GM21423 (cell line): ENCODE measurements around the gene PPP1R15B.

Experiments
- ATAC-seq: cut with Tn5 transposase; IDR thresholded peaks from one replicate; pipeline ENCODE4 v1.9.1; 2021; ENCODE audit warnings: mild to moderate bottlenecking, moderate library complexity; ENCODE audit not compliant: unreplicated experiment

The PPP1R15B gene

DNA sequence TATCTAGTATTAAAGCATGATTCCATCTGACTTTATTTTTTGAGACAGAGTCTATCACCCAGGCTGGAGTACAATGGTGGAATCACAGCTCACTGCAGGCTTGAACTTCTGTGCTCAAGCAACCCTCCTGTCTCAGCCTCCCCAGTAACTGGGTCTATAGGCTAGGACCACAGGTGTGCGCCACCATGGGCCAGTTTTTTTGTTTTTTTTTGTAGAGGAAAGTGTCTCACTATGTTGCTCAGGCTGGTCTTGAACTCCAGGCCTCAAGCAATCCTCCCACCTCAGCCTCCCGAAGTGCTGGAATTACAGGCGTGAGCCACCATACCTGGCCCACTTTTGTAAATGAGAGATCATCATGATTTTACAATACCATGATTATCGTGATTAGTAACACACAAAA is 9.2 kb downstream of the PPP1R15B start:
- no peak for ATAC-seq

DNA sequence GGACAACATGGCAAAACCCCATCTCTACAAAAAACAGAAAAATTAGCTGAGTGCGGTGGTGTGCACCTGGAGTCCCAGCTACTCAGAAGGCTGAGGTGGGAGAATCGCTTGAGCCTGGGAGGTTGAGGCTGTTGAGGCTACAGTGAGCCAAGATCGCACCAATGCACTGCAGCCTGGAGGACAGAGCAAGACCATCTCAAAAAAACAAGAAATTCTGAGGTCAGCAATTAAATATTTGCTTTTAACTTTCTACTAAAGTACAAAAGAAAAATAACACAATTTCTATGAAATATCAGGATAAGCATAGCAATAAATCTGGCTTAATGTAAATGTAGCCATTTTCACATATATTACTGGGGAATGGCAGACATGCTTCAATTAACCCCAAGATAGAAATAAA is 9.9 kb downstream of the PPP1R15B start:
- no peak for ATAC-seq

DNA sequence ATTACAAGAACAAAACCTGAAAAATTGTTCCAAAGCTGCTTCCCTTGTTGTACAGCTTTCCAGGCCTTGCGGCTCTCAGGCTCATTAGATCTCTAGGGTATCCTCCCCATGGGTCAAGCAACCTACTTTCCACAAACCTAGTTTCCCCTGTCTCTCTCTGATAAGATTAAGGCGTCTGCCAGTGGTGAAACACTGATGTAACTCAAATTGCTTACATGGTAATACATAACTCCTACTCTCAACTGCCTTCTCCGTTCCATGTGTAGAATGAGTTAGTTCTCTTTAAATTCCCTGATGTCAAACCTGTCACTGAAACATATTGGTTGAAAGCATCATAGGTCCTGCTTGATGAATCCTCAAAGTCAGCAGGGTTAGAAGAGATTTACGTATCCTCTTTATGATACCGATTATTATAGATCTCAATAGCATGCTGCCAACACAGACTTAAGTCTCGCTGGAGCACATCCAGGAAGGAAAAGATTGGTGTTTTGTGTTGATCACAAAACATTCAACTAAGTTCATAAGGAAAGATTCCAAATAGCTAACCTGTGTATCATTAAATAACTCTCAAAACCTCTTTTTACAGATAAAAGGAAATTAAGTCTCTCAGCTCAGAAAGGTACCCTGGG is 10.6 kb downstream of the PPP1R15B start:
- no peak for ATAC-seq

DNA sequence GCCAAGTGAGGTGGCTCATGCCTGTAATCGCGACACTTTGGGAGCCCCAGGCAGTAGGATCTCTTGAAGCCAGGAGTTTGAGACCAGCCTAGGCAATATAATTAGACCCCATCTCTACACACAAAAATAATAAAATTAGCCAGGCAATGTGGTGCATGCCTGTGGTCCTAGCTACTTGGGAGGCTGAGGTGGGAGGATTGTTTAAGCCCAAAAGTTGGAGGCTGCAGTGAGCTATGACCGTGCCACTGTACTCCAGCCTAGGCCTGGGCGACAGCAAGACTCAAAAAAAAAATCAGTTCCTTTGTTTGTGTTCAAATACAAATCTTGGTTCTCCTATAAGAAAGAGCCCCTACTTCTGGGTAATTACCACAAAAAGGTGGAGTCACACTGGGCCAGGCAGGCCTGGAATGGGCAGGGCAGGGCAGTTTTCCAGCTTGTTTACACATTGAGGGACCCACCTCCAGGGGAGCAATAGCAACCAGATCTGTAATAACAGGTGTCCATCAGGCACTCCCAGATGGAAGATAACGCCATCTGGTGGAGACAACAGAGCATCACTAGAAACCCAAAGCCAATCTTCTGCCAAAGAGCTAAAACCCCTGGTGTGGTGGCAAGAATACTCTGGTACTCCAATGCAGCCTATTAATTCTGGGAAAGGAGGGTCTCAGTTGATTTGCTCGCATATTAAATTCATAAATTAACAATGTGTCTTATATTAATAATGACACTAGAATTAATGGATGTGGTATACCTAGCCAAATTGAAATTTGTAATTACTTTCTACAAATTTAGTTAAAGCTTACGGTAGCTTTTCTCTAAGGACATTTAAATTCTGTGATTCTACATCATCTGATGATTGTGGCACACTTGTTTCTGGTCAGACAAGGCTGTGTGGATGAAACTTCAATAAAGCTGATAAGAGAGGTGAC is 13.2 kb downstream of the PPP1R15B start:
- ATAC-seq = peak; percentile 82

DNA sequence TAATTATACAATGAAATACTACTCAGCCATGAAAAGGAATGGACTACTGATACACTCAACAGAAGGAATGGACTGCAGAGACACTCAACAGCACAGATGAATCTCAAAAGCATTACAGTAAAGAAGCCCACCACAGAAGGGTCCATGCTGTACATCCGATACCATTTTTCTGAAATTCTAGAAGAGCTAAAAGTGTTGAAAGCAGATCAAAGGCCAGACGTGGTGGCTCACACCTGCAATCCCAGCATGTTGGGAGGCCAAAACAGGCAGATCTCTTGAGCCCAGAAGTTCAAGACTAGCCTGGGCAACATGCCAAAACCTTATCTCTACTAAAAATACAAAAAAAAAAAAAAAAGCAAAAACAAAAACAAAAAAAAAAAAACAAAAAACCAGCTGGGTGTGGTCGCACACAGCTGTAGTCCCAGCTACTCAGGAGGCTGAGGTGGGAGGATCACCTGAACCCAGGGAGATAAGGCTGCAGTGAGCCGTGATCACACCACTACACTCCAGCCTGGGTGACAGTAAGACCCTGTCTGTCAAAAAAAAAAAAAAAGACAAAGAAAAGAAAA is 15.5 kb downstream of the PPP1R15B start:
- no peak for ATAC-seq

DNA sequence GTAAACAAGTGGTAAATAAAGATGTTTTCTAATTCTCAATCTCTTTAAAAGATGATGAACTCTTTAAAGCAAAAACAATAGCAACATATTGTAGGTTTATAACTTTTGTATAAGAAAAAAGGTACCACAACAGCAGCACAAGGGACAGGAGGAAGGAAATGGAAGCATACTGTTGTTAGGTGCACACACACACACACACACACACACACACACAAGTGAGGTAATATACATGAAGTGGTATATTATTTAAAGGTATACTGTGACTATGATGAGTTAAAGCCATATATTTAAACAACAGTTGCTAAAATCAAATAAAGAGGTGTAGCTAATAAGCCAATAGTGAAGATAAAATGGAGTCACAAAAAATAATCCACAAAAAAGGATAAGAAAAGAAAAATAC is 20.0 kb downstream of the PPP1R15B start:
- ATAC-seq = no peak

DNA sequence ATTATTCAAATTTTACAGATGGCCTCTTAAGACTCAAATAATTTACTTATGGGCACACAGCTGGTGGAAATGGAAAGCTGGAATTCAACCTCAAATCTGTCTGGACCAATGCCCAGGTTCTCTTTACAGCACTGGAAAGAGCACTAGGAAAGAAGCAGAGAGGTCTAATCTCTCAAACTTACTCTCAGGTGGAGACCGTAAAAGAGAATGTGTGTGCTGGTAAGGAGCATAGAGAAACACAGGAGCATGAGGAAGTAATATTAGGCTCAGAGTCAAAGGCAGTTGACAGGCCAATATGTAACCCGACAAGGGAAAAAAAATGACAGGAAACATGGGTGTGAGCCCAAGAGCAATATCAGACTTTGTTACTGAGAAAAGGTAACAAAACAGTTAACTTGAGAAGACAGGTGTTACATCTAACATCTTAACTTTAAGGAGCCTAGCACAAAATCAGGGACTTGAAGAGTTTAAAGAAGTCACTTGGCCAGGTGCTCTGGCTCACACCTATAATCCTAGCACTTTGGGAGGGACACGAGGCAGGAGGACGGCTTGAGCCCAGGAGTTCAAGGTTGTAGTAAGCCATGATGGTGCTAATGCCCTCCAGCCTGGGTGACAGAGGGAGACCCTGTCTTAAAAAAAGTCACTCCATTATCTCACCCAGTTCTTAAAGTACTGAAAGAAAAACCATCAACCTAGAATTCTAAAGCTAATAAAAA is 20.7 kb downstream of the PPP1R15B start:
- ATAC-seq = no peak

DNA sequence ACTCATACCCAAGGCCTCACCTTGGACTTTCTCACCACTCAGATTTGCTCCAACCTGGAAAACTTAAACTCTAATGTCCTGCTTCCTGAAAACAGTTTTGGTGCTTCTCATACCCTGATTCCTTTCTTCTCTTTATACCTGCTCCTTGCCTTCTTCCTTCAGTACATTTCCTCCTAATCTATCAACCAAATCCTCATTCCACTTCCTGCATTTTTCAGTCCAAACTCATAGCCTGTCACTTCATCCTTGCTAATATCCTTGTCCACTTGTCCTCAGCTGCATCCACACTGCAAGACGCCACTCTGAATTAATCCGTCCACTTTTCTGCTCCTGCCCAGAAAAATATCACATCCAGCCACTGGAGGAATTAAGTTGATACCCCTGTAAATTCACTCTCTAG is 25.9 kb downstream of the PPP1R15B start:
- no peak for ATAC-seq

DNA sequence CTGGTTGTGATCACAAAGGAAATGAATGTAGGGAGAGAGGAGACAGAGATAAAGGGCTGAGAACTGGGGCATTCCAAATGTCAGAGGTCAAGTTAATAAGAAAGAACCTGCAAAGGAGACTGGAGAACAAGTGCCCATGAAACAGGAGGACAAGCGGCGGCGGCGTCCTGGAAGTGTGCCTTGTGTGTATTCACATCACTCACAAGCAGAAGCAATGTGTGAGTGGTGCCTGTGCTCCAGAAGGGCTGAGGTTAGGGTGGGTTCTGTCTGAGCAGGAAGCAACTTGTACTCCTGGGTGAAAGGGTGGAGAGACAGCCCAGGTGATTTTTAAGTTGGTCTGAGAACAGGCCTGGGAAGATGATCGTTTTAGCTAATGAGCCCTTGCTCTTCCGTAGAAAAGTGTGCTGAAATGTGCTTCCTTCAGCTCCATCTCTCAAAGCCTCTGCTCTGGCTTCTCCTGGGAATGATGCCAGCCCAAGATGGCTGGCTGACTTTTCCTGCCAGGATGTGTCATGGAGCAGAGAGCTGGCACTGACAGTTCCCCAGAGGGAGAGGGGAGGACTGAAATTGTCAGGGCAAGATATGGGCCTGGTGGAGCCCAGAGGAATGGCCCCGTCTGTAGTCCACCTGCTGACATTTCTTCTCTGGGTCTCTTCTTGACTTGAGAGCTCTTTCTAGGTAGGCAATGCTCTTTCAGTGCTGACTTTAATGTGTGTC is 26.8 kb downstream of the PPP1R15B start:
- ATAC-seq = no peak

DNA sequence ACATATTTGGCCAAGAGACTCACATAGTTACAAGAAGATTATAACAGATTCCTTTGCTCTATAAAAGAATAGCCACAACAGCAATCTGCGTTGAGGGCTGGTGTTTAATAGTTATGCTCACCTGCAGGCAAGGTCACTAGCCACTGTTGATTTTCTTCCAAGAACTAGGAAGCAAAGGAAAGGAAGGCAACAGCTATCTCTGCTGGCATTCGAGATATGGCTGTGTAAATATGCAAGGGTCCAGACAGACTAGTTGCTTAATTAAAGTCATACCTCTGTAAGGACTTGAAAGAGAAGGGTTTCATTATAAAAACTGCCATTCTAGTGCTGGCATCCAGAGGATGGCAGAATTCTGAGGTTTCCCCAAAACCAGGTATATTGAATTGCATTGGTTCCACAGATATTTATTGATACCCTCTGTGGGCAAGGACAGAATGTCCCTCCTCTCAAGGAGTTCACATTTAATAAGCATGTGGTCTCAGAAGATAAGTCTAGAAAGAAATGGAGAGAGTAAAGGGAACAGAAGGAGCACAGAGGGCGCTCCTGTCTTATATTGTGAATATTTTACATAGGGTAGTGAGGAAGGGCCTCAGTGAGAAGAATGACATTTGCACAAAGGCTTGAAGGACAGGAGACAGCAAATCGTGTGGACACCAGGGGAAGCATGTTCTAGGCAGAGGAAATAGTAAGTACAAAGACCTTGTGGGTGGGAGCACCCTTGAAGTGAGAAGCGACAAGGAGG is 28.3 kb downstream of the PPP1R15B start:
- no peak for ATAC-seq

DNA sequence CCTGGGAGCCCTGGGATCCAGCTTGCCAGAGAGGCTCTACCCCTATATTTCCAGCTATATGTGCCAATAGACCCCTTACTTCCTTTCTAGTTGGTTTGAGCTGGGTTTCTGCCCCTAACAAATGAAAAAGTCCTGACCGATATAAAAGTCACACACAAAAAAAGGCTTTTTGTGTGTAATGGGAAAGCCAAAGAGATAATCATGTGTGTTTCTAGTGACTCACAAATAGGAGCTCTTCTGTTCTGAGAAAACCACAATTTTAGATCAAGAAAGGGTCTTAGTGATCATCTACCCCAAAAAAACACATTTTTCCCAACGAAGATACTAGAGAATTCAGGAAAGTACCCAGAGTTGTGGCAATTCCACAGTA is 28.9 kb downstream of the PPP1R15B start:
- ATAC-seq = no peak

DNA sequence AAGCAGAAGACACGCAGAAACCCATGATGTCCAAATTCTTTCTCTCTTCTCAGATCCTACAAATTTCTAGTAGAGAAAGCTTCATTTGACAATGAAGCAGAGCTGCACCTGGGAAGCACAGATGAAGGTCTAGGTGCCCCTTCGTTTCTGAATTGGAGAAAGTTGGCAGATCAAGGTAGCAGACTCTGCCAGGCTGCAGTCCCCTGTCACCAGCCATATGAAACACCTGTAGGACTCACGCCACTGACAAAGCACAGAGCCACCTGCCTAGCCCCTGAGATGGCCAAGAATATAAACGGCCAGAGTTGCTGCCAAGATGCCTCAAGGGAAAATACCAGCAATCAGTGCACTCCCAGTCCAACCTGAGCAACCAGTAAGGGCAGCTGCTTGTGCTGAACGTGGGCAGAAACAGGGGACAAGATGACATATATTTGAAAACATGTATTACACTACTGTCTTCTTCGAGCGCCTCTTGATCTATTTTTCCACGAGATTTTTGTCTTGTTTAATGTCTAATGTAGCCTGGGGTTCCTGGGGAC is 31.3 kb downstream of the PPP1R15B start:
- no peak for ATAC-seq

DNA sequence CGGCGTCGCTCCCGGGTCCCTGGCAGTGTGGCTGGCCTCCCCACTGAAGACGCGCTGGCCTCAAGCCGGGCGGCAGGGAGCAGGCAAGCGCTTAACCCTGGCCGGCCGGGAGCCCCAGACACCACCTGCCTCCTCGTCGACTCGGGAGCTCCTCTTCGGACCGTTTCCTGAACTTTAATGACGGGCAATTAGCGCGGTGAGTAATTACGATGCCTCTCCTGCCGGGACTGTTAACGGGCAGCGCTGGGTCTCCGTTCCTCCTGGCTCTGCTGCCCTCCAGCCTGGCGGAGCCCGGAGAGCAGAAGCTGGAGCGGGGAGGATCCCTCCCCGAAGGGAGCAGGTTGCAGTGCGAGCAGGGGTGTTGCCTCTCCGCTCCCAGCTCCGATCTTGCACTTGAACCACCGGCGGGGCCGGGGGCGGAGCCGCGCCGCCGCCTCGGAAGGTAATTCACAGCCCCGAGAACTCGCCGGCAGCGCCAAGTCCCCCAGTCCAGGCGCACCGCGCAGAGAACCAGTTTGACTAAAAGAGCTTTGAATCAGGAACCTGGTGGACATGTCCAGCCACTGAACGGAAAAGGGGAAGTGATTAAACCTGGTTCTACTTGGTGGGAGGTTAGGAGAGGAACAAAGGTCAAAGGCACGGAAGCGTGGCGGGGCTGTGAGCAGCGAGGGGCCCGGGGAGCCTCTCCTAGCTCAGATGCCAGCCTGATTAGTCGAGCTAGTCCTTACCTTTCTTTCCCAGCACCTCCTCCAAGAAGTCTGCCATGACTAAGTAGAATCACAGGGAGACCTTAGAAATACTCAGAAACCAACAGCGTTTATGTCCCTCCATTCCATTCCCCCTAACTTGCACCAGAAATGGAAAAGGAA is 33.6 kb downstream of the PPP1R15B start:
- ATAC-seq = peak; percentile 61

DNA sequence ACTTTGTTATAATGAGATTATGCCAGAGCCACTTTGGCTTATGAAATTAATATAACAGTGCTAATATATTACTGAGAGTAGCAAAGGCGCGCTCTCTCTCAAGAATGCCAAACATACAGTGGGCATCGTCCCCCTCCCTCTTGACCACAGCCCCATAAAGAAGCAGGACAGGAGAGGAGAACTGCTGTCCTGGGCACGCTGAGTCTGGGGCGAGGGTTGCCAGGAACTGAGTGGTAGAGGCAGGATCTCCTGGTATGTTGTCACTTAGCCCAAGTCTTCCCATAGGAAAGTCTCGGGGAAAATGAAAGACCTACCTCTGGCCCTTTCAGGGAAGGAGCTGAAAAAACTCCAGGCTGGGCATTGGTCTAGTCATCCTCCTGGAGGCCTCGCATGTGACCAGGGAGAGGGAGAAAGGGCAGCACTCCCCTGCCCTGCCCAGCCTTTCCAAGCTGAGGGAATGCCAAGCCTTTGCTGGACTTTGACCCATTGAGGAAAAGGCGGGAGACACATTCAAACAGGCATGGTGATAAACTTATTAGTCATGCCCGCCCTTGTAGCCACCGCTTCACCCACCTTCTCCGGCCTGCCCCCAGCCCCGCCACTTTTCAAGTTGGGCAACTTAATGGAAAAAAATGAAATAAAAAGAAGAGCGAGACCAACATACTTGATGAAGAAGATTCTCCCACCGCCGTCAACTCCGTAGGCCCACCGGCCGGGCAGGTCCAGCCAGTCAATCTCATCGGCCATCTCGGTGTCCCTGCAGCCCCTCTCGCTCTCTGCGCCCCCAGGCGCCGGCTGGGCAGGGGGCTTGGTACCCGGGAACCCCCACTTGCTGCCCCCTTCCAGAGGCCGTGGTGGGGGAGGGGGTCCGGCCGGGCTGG is 34.5 kb downstream of the PPP1R15B start:
- ATAC-seq = no peak

DNA sequence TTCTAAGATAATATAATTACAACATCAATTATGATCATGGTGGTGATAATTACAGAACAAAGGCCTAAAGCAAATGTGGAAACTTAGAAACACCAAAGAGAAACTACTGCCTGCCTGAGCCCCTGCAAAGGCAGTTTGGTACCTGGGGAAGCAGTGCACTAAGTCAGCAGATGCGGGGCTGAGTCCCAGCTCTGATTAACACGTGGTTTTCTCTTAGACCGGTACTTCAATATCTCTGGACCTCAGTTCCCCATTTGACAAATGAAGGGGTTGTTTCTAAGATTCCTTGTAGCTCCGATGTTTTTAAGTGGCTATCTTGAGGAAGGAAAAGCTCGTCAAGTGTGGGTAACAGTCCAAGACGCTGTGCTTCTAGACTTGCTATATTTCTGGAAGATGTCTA is 35.2 kb downstream of the PPP1R15B start:
- ATAC-seq = no peak

DNA sequence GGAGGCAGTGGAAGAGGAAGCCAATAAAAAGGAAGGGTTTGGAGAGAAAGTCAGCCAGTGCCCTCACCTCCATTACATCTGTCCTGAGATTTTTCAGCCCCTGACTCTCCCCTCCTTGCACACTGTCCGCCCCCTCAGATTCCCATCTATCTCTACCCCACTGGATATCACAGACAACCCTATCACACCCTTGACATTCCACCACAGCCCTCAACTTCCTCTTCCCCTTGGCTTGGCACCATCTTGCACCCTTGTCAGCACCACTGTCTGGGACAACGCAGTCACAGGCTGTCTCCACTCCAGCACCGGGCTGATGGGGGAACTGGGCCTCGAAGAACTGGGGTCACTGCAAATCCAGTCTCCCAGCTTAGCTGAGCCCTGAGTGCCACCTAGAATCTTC is 37.7 kb downstream of the PPP1R15B start:
- no peak for ATAC-seq

DNA sequence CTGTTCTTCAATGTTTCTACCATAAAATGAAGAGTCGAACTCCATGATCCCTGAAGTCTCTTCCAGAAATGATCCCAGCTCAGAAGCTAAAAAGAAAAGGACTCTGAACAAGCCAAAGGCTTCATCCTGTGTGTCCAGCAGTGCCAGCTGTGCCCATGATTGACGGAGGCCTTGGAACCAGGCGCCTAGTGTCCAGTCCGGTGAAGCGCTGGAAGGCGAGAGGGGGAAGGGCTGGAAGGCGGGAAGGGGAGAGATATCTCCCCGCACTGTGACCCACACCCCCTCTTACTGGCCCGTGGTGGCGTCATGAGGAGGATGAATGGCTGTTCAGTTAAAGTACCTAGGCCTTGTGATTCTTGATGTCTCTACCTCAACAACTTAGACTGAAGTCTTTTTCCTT is 41.4 kb downstream of the PPP1R15B start:
- ATAC-seq = no peak
